Fibroblast of pulmonary artery (primary cell): Measurements from ENCODE around the gene FFAR1.

Experiments used
- DNase-seq: peaks from one replicate; pipeline ENCODE4 v3.0.0-alpha.2; 2010; ENCODE audit warnings: low read depth
- H3K4me3 ChIP-seq: replicated peaks from 2 replicates; pipeline ENCODE4 v1.5.1; 2011; ENCODE audit warnings: low read depth, mild to moderate bottlenecking, control low read depth, low read length, moderate library complexity
- CTCF ChIP-seq: IDR thresholded peaks from 2 replicates; pipeline ENCODE4 v1.5.1; 2011; ENCODE audit warnings: mild to moderate bottlenecking, control low read depth, low read length, inconsistent platforms; ENCODE audit errors: missing control alignments

FFAR1 gene

DNA sequence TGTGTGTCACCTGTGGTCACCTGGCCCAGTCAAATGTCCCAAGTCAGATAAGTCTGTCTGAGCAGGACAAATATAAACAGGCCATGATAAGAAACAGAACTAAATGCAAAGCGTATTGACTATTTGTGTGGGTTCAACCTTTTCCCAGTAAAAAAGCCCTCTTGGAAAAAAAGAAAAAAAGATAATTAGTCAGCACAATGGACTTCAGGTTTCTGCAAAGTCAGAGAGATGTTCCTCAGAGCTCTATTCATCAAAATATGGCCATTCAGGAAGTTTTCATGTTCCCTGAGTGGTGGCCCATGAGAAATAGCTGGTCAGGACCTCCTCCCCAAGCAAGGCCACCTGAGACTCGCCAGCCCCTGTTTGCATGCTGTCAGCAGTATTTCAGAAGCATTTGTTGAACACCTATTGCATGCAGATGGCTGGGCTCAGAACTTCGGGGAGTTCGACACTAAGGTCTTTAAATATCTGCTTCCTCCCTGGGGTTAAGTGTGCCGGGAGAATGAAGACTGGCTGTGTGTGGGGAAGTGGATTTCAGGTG is 13.2 kb downstream of the FFAR1 start:
- TF ChIP-seq CTCF, result no peak
- H3K4me3 ChIP-seq, result no peak overlapping the region
- no peak for DNase-seq

DNA sequence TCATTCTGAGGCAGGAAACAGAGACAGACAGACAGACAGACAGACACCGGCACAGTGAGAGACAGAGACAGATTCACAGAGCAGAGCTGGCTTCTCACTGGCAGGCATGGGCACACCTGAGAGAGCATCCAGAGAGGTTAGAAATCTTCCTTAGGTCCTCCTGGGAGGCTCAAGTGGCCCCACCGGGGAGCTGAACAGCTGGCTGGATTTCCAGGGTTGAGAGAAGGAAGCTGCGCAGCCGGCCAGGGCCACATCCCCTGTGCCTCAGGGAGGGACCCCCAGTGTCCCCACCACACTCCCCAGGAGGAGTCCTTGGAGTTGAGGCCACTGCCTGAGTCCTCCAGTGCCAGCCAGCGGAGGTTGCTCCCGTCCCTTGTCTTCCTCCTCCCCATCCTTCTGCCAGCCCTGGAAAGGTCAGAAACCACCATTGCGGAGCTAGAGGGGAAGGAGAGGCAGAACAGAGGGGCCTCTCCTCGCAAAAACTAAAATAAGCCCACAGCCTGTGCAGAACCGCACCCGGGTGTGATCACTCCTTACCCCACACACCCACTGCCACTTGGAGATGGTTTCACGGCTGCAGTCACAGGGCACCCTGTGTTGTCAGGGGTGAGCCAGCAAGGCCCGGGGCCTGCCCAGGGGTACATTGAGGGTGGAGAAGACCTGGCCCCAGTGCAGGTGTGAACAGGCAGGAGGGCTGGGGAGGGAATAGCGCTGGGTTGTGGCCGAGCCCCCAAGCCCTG is 14.7 kb downstream of the FFAR1 start:
- TF ChIP-seq CTCF, result no peak
- no peak for DNase-seq
- no peak overlapping the region for H3K4me3 ChIP-seq

DNA sequence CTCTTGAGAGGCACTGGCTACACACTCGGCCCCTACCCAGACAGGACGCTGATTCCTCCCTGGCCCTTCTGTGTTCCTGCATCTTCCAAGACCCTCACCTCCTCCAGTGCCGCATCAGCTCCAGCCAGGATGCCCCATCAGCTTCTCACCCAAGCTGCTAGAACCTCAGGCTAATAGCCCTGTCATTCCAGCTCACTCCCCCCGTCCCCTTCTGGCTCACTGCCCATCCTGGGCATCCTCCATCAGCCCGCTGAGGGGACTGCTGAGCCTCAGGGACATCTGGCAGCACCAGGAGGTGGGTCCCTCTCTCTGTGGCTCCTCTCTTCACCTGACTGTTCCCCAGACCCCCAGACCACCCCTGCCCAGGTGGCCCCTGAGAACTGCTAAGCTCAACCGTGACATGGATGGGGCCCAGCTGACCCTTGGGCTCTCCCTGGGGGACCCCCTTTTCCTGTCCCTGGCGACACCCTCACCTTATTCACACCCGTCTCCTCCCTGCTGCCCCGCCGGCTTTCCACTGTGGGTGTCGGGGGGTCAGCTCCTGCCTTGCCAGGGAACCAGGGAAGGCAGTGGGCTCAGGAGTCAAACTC is 15.4 kb downstream of the FFAR1 start:
- no peak overlapping the region for H3K4me3 ChIP-seq
- no peak for TF ChIP-seq CTCF
- DNase-seq, result no peak

GRCh38 chr19:35363711-35364425 is 16.2 kb downstream of the FFAR1 start:
- DNase-seq, result no peak
- H3K4me3 ChIP-seq, result no peak overlapping the region
- TF ChIP-seq CTCF, result no peak

- H3K4me3 ChIP-seq, result no peak overlapping the region
- DNase-seq, result no peak
- no peak for TF ChIP-seq CTCF
These were observed 17.6 kb downstream of the FFAR1 start for GRCh38 chr19:35365303-35365702.

- DNase-seq, result no peak
- H3K4me3 ChIP-seq, result no peak overlapping the region
- no peak for TF ChIP-seq CTCF
These were observed 20.7 kb downstream of the FFAR1 start for GRCh38 chr19:35368378-35368777.
